ENCODE results near the gene MED4. TPM values are rescaled to one million over a fixed set of nuclear protein-coding genes. Genes with fewer than 3 reads are reported as not detected.

MED4 gene
- total RNA-seq, 1 experiment from 2014 or later = 46.9 TPM

- RAD21 ChIA-PET (ENCODE audit: low non-redundant PET in 1 of 2, low total read pairs in 2 of 2, uncharacterized antibody in 2 of 2, unreplicated experiment in 2 of 2) = no interaction called here
- CTCF ChIA-PET = interaction anchor here (0.6 to 2.9 kb wide), 15 partner anchors 9 to 545 kb away, joined by 3 to 12 read pairs (median 3); partner anchors contain the start of genes MED4, RCBTB2 and SUCLA2
- ATAC-seq (peak; percentile 93), DNase-seq (ENCODE audit: low read depth, low spot score) (peak; percentile 95)
- peak within 1 kb of the TSS; percentile 95 for H3K4me2 ChIP-seq (ENCODE audit: low read length)
- peaks cover 10 to 17% of the 10 kb centered on the region in 2 experiments; a peak in 3 of 4 replicates for H3K36me3 ChIP-seq (ENCODE audit: control insufficient read depth in 1 of 2, insufficient read depth in 2 of 2, low read length in 2 of 2)
- H3K27ac ChIP-seq (ENCODE audit: low read depth, low read length) = peak within 1 kb of the TSS; percentile 93
- H3K9me3 ChIP-seq (ENCODE audit: control insufficient read depth in 1 of 2, insufficient read depth in 1 of 2, low read depth in 1 of 2, low read length in 2 of 2) = peaks cover 0 to 4% of the 10 kb centered on the region in 2 experiments; a peak in 2 of 4 replicates
- H4K20me1 ChIP-seq (ENCODE audit: insufficient read depth) = no peaks in the 10 kb centered on the region
- POLR2A ChIA-PET = interaction anchor here (0.8 to 2.7 kb wide), 3 partner anchors 10 to 270 kb away, joined by 3 to 10 read pairs (median 4); no protein-coding TSS in a partner anchor
- H3K4me3 ChIP-seq (replicated peaks in 1 of 2; ENCODE audit: low read depth in 1 of 2, low read length in 2 of 2) = peak within 1 kb of the TSS; percentile 69 to 71
- H2AFZ ChIP-seq (ENCODE audit: low read depth, low read length, poor library complexity, severe bottlenecking) = no peak within 1 kb of the TSS
- H3K27me3 ChIP-seq (ENCODE audit: insufficient read depth, low read length) = no peaks in the 10 kb centered on the region
- H3K9me2 ChIP-seq (ENCODE audit: insufficient read depth) = no peaks in the 10 kb centered on the region
- intact Hi-C loops (cut with micrococcal nuclease) = loop anchor here (5.0 kb wide), 1 partner anchor 730 kb away; no protein-coding TSS in a partner anchor
- H3K4me1 ChIP-seq (ENCODE audit: control insufficient read depth in 1 of 2, insufficient read depth in 2 of 2, low read length in 2 of 2) = peaks cover 15 to 28% of the 10 kb centered on the region in 2 experiments
- peaks cover 34% of the 10 kb centered on the region for H3K79me2 ChIP-seq (ENCODE audit: insufficient read depth, low read length)
- peak within 1 kb of the TSS; percentile 71 for H3K9ac ChIP-seq (ENCODE audit: low read length)
- BruUV-seq (replicated peaks) = no TSS peak
- TF ChIP-seq CTCF (IDR thresholded peaks at IDR 0.05 in 2 of 3, conservative IDR thresholded peaks at IDR 0.05 in 1 of 3; ENCODE audit: borderline replicate concordance in 1 of 3, insufficient read depth in 1 of 3, low read depth in 2 of 3, low read length in 2 of 3) = peak; percentile 93 to 99 (median 99)
- TF ChIP-seq POLR2AphosphoS5 (IDR thresholded peaks at IDR 0.05; ENCODE audit: low read depth, low read length) = peak; percentile 91
- TF ChIP-seq, protein P1, sequence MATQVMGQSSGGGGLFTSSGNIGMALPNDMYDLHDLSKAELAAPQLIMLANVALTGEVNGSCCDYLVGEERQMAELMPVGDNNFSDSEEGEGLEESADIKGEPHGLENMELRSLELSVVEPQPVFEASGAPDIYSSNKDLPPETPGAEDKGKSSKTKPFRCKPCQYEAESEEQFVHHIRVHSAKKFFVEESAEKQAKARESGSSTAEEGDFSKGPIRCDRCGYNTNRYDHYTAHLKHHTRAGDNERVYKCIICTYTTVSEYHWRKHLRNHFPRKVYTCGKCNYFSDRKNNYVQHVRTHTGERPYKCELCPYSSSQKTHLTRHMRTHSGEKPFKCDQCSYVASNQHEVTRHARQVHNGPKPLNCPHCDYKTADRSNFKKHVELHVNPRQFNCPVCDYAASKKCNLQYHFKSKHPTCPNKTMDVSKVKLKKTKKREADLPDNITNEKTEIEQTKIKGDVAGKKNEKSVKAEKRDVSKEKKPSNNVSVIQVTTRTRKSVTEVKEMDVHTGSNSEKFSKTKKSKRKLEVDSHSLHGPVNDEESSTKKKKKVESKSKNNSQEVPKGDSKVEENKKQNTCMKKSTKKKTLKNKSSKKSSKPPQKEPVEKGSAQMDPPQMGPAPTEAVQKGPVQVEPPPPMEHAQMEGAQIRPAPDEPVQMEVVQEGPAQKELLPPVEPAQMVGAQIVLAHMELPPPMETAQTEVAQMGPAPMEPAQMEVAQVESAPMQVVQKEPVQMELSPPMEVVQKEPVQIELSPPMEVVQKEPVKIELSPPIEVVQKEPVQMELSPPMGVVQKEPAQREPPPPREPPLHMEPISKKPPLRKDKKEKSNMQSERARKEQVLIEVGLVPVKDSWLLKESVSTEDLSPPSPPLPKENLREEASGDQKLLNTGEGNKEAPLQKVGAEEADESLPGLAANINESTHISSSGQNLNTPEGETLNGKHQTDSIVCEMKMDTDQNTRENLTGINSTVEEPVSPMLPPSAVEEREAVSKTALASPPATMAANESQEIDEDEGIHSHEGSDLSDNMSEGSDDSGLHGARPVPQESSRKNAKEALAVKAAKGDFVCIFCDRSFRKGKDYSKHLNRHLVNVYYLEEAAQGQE (IDR thresholded peaks at IDR 0.05; ENCODE audit: low read depth) = no peak
- TF ChIP-seq SP1 (IDR thresholded peaks at IDR 0.05; ENCODE audit: low read depth) = peak; percentile 61
- peak; percentile 49; the same call in 1 of the 2 replicates for TF ChIP-seq SRF (IDR thresholded peaks at IDR 0.05; ENCODE audit: low read depth)
- TF ChIP-seq YY1 (IDR thresholded peaks at IDR 0.05; ENCODE audit: extremely low read depth, insufficient replicate concordance, low read depth, low read length) = peak; percentile 28
- TF ChIP-seq ELF1 (IDR thresholded peaks at IDR 0.05; ENCODE audit: borderline replicate concordance, low read depth) = peak; percentile 79
- TF ChIP-seq TCF7L2 (IDR thresholded peaks at IDR 0.05; ENCODE audit: borderline replicate concordance, extremely low read depth, insufficient read depth, insufficient read length) = peak; percentile 89
- TF ChIP-seq EGR1 (IDR thresholded peaks at IDR 0.05; ENCODE audit: low read depth) = 0 out of 2 replicates have a peak, but pooled peaks have one; percentile 53
- no peak for TF ChIP-seq ZNF274 (IDR thresholded peaks at IDR 0.05; ENCODE audit: low read depth, low read length)
- TF ChIP-seq POLR2A (IDR thresholded peaks at IDR 0.05; ENCODE audit: borderline replicate concordance, extremely low read depth, insufficient read depth, insufficient read length) = peak; percentile 65
- TF ChIP-seq SIN3A (IDR thresholded peaks at IDR 0.05; ENCODE audit: low read depth) = peak; percentile 98
- TF ChIP-seq, protein P2, sequence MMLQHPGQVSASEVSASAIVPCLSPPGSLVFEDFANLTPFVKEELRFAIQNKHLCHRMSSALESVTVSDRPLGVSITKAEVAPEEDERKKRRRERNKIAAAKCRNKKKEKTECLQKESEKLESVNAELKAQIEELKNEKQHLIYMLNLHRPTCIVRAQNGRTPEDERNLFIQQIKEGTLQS (IDR thresholded peaks at IDR 0.05) = no peak
- no peak for TF ChIP-seq EZH2phosphoT487 (IDR thresholded peaks at IDR 0.05; ENCODE audit: borderline replicate concordance)
- TF ChIP-seq MAX (IDR thresholded peaks at IDR 0.05) = peak; percentile 95
- TF ChIP-seq FOSL1 (IDR thresholded peaks at IDR 0.05; ENCODE audit: low read depth) = no peak; the same call in 1 of the 2 replicates
- peak; percentile 45 for TF ChIP-seq CBX3 (IDR thresholded peaks at IDR 0.05; ENCODE audit: low read depth)
- peak; percentile 46; the same call in 1 of the 2 replicates for TF ChIP-seq RAD21 (IDR thresholded peaks at IDR 0.05; ENCODE audit: low read depth)
Measured at GRCh38 chr13:48037346-48038173, 57.3 kb downstream of the MED4 start, which contains the start of gene NUDT15. NUDT15 (plus strand) TSS chr13:48037726; CDS start chr13:48037747, 21 bp downstream.

Data from HCT116 (cell line).